HG03521 (cell line): ENCODE data around the gene RNF38.
"Not testable (repeated sequence)": the region's sequence is repeated elsewhere in the genome, so short reads cannot be mapped to it uniquely, and the experiment has no call there.

Experiments
- ATAC-seq: cut with Tn5 transposase; IDR thresholded peaks from one replicate; pipeline ENCODE4 v1.9.1; 2021; ENCODE audit warnings: mild to moderate bottlenecking, moderate library complexity; ENCODE audit not compliant: unreplicated experiment

RNF38 gene

DNA sequence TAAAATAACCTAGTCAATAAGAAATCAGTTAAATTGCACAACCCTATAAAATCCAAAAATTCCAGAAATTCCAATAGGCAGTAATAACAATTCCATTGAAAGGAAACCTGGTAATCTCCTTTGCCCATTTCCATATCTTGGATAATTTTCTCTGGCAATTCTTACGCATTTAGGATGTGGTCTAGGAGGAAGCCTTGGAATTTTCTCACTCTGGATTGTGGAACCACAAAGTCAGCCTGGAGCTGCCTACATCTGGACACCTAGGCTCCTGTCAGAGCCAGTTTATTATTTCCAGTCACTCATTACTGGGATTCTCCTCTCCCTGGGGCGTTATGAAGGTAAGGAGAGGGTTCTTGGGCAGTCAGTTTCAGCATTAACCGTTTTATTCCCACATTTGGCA, 101.5 kb downstream of the RNF38 start:
- no peak for ATAC-seq

DNA sequence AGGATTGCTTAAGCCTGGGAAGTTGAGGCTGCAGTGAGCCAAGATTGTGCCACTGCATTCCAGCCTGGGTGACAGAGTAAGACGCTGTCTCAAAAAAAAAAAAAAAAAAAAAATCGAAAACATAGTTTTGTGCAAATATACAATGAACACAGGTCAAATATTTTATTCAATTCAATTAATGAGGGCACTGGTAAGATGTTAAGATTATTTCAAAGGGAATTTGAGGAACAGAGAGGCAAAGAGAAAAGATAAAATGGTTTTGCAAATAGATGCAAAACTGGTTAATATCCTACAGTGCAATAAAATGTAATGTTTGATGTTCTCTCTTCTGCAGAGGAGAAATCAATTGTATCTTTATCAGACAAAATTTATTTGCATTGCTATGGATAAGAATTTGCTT, 102.3 kb downstream of the RNF38 start:
- no peak for ATAC-seq

DNA sequence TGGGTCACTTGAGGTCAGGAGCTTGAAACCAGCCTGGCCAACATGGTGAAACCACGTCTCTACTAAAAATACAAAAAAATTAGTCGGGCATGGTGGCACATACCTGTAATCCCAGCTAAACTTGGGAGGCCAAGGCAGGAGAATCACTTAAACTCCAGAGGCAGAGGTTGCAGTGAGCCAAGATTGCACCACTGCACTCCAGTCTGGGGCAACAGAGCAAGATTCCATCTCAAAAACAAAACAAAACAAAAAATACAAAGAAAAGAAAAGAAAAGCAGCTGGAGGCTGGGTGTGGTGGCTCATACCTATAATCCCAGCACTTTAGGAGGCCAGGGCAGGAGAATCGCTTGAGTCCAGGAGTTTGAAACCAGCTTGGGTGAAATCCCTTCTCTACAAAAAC, 105.1 kb downstream of the RNF38 start:
- not testable (repeated sequence) for ATAC-seq

DNA sequence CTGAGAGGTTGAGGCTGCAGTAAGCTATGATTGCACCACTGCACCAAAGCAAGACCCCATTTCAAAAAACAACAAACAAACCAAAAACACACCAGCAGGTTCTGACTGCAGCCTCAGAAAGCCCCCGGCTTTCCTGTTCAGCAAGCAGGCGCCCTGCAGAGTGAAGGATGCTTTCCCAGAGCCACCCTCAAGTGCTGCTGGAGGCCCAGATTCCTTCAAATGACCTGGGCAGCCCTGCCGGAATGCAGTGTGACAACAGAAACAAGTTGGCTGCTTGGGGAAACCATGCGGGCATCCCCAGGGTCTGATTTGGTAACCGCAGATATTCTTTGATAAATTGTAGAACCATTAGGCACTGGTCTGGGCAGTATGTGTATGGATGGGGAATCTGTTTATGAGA, 106.2 kb downstream of the RNF38 start:
- no peak for ATAC-seq

DNA sequence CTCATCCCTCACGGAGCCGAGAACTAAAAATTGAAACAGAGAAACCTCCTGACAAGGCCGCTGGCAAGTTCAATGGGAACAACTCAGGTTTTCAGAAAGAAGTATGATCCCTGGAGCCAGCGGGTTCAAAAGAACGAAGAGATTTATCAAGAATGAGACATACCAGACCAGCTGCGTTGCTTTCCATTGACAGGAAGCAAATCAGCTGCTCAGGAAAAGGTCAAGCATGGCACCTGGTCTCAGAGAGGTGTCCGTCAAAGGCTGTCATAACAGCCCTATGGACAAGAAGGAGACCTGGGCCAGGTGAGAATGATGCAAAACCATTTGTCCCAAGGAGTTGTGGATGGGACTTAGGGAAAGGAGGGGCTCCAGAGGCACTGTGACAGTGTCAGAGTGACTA, 106.9 kb downstream of the RNF38 start:
- ATAC-seq, result no peak

DNA sequence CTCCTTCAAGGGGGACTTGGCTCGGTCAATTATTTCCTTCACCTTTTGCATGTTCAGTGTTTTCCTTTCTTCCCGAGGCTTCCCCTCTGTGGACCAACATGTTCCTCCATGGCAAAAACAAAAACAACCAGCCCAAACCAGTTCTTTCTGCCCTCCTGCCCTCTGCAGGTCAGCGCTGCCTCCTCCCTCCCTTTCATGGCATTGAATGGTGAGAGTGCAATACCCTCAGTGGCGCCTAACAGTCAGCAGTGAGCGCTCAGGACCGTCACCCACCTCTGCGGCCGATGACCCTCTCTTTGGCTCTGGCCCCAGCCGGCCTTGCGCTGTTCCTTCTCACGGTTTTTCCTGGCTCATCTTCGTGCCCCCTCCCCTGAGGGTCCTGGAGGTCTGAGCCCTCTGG, 107.4 kb downstream of the RNF38 start:
- ATAC-seq, result no peak

DNA sequence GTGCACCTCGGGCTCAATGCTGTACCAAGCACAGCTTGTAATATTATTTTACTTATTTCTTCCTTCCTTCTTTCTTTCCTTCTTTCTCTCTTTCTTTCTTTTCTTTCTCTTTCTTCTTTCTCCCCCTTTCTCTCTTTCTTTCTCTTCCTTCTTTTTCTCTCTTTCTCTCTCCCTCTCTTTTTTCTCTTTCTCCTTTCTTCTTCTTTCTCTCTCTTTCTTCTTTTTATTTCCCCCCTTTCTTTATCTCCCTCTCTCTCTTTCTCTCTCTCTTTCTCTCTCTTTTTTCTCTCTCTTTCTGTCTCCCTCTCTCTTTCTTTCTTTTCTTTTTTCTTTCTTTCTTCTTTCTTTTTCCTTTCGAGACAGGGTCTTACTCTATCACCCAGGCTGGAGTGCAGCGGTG, 109.1 kb downstream of the RNF38 start:
- ATAC-seq, result no peak

DNA sequence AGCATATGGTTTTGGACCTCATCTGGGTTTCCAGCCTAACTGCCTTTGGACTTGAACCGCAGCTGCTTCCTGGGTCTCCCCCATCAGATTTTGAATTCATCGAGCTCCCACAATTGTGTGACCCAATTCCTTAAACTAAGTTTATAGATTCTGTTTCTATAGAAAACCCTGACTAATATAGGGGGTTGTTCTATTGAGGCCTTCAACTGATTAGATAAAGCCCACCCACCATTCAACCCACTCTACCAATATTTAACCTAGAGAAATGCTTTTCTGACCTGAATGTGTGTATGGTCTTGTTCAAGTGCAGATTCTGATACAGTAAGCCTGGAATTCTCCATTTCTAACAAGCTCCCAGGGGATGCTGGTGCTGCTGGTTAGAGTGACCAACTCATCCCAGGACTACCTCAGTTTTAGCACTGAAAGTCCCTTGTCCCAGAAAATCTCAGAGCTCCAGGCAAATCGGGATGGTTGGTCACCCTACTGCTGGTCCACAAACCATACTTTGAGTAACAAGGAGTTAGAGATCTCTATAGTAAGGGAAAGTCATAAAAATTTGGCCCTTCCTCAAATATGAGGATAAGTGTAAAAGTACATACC, 110.1 kb downstream of the RNF38 start:
- no peak for ATAC-seq

DNA sequence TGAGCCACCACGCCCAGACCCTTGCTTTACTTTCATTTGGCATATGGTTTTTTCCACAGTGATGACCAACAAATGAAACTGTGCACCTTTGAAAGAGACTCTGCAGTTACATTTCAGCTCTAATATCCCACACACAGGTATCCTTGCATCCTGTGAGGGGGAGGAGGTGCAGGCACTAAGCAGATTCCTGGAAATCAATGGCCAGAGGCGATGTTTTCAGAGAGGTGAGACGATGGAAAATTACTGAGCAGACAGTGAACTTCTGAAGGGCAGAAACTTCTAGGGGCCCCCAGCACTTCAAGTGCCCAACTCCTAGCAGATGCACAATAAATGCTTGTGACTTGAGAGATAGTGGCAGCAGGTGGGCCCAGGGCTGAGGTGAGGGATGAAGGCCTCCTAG, 112.0 kb downstream of the RNF38 start:
- ATAC-seq, result no peak
